T-helper 1 cell (primary cell): ENCODE results near the gene ERN1.

Experiments used
- DNase-seq, 5 donors: peaks; one replicate each; pipeline ENCODE4 v3.0.0-alpha.2; 2012 to 2020

Gene ERN1

GRCh38 chr17:64056269-64057005 lies 73.5 kb downstream of the ERN1 start:
- DNase-seq, result no peak

DNA sequence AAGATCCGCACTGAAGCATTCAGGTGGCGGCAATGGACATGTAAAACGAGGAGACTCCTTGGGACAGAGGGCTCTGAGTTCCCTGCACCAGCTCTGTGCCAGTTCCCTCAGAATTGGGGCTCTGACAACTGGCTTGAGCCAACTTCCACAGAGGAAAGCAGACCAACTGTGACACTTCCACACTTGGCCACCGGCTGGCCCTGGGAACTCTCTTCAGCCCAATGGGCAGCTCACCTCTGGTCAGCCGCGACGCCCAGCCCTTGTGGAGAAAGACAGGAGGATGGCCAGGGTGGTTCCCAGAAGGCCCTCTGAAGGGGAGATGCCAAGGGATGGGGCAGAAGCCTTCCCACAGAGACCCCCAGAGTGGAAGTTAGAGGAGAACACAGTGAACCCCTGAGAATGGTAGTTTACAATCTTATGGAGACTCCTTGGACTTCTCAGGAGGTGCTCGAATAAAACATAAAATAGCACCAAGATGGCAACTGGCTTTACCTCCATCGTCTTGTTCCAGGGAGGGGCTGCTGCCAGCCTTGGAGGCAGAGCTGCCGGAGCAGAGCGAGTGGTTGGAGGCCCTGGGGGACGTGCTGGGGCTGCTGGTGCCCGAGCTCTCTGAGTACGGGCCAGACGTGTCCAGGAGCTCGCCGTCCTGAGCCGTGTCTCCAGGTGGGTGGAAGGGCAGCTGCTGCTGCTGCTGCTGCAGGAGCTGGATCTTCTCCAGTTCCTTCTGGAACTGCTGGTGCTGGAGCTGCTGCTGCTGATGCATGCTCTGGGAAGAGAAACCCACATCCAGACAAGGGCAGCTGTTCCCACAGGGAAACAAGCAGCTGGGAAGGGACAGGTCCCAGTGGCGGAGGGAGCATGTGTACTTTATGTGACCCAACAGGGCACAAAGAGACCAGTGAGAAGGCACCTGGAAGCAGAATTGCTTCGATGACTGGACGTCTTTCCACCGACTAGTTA lies 74.5 kb downstream of the ERN1 start:
- no peak for DNase-seq

- DNase-seq, result no peak
These were observed 75.6 kb downstream of the ERN1 start for GRCh38 chr17:64054304-64054703.

DNA sequence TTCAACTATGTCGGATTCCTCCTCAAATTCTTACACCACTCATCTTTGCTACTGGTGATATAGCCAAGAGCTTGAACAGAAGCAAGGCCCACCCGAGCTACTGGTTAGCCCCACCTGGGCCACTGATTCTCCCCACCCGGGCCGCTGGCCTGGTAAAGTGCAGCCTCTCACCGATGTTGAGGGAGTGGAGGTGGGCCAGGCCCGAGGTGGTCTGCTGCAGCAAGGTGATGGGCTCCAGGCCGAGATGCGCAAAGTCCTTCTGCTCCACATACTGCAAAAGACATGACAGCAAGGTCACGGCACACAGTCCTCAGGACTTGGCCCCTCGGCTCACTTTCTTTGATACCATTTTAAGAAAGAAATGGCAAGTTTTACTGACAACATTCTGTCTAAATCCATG lies 76.8 kb downstream of the ERN1 start:
- no peak for DNase-seq

GRCh38 chr17:64051153-64051552 lies 78.8 kb downstream of the ERN1 start:
- DNase-seq, result peak in 2 of 5 donors; percentile 6 to 86

DNA sequence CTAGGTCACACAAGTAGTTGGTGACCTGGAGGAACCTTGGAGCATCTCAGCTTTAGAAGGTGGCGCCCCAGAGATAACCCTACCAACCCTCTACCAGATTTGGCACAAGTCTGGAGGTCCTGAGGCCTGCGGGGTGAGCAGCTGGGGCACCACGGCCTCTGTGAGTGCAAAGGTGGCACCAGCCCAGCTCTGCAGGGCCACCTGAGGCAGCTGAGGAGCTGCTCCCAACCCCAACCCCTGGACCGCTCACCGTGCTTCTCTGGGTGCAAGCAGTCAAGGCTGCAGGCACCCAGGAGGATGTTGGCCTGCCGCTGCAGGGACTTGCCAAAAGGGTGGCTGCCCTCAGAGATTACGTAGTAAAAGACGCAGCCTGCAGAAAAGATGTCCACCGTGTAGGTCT lies 81.1 kb downstream of the ERN1 start:
- no peak for DNase-seq

GRCh38 chr17:64045176-64045575 lies 84.8 kb downstream of the ERN1 start:
- no peak for DNase-seq

DNA sequence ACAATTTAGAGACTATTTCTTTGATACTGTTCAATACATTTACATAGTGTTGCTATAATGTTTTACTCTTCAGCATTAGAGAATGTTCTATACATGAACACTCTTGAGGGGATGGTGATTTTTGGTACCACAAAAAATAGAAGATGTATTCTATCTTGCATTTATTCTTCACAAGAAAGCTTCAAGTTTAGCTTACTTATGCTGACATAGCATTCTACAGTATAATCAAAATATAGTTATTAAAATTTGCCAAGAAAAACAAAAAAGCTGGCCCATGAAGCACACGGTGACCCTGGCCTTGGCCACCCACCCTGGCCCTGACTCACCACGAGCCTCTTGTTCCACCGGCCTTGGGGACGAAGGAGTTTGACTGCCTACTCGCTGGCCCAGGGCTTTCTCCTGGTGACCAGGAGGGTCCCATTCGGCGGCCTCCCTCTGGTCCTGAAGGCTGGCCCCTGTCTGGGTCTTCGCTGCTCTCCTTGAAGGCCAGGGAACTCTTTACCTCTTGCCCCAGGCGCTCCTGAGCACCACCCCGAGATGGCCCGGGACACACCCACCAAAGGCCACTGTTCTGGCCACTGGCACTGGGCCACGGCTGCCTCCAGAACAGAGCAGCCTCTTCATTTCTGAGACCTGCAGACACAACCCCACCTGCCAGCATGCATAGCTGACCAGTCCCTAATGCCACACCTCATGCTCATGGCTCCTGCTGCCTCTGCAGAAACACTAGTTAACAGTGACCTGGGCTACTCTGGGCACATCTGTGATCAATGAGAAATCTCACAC lies 87.1 kb downstream of the ERN1 start:
- DNase-seq, result no peak

DNA sequence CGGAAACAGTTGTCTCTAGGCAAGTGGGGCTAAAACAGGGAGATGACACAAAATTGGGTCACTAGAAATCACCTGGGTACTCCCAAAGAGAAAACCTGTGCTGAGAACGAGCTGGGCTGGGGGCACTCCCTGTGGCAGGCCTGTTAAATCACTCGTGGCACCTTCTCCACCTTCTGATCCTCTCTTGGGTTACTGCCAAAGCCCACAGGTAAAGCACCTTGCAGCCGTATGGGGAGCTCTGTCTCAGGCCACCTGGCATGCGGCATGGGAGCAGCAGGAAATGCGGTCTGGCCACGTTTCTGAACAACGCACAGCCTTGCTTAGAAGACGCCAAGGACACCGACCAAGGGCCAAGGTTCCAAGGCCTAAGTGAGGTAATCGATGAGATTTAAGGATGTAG lies 88.0 kb downstream of the ERN1 start:
- no peak for DNase-seq

DNA sequence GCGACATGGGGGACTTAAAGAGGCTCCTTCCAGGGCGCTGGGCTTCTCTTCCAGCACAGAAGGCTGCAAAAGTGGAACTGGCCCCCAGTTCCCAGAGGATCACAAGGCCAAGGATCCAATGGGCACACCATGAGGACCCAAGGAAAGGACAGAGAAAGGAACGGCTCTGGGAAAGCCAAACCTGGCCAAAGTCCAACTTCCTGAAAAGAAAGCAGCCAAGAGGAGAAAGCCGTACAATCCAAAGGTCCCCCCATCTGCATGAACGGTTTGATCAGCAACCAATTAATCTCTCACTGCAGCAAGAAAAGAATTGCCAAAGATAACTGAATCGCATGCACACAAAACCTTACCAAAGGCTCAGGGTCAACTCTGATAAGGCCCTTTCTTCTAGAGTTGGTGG lies 89.7 kb downstream of the ERN1 start:
- DNase-seq, result no peak

DNA sequence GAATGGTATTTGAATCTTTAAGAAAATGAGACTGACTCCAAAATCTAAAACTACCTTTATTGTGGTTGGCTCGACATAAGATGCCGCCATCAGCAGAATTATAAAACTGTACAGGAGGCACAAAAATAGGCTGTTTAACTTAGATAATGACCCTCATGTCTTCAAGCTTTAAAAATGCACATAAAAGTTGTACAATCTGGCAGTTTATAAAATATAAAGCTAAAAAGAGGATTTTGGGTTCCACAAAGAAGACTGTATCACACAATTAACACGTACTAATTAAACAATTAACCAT lies 90.9 kb downstream of the ERN1 start:
- DNase-seq, result no peak

- no peak for DNase-seq
These were observed 91.4 kb downstream of the ERN1 start for GRCh38 chr17:64038331-64039105.

DNA sequence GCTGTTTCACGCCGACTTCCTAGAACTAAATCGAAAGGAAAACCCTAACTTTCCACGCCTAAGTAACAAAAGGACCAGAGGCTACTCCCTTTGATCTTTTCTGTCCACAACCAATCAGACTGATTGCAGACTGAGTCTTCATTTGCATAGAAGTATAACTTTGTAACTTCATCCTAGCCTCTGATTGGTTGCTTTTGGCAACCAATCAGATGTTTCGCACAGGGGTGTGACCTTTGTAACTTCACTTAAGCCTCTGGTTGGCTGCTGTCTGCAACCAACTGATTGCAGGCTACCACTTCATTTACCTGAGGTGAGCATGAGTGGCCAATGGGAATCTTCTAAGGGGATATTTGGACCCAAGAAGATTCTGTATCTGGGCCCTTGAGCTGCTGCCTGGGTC lies 92.1 kb downstream of the ERN1 start:
- no peak for DNase-seq

DNA sequence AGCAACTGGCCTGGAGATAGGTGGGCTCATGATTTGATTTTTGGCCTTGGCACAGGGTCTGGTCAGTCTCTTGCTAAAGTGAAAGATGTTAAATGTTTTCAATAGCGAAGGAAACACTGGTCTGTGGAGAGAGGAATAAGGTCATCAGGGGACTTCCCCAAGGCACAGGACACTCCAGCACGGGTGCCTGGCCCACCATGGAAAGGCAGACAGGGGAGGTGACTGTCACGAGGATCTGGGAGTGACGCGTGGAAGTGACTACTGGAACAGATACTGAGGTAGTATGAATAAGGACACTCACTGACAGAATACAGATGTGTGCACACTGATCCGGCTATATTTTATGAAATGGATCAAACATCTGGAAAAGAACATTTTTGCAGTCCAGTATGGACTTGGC lies 92.8 kb downstream of the ERN1 start:
- no peak for DNase-seq

DNA sequence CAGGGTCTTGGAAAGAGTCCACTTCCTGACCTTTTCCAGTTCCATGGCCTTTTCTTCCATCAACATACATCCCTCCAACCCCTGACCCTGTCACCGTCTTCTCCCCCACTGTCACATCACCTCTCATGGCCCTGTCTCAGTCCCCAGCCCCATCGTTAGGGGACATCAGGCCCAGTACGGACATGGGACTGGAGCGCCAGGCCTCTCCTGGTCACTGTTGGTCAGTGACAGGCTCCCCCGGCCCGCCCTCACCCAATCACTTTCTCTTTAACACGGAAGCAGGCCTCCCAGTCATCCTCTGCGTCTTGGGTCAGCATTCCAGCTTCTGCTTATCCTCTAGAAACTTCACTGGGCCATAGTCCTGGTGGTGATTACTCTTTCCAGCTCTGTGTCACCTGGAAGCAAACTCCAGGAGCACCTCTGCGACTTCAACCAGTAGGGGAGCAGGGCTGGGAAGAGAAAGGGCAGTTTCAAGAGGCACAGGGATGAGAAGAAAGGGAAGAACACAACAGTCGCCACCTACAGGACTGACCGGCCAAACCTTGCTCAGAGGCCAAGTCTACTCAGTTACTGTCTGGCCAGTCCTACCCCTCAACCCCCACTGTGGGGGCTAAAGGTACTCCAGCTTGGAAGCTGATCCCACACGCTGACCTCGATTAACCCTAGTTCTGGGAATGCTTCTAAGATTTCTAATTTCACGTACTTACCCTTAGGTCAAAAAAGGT lies 93.6 kb downstream of the ERN1 start:
- DNase-seq, result no peak

DNA sequence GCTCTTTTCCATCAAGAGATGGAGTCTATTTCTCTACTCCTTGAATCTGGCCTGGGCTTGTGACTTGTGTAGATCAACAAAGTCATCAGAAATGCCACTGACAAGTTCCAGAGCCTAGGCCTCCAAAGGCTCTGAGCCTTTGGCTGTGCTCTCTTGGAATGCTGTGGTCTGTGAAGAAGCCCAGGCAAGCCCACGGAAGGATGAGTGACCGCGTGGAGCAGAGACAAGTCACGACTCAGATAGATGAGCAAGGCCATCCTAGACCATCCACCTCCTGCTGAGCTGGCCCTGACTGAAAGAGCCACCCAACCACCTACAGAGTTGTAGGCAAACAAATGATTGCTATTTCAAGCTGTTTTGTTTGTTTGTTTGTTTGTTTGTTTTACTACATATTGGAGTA lies 97.9 kb downstream of the ERN1 start:
- no peak for DNase-seq

DNA sequence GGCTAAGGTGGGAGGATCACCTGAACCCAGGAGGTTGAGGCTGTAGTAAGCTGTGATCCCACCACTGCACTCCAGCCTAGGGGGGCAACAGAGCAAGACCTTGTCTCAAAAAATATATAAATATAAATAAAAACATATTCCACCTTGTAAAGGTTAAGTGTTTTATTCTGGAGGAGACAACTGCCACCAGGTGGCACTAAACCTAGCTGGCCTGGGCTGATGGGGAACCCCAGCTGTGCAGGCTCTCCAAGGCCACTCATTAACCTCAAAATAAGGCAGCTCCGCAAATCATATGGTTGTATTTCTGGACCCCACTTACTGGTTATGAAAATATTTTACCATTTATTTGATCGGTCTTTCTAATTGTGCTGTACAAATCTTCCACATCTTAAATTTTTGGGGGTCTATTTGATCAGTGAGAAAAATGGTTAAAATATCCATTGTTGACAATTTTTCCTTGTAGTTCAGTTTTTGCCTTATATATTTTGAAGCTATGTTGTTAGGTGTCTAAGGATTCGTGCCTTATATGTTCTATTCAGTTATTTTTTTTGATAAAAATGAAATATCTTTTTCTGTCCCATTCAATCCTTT lies 101.0 kb downstream of the ERN1 start:
- DNase-seq, result peak; percentile 48 to 74 (median 62)

- DNase-seq, result peak; percentile 89 to 94 (median 93)
These were observed 104.1 kb downstream of the ERN1 start for GRCh38 chr17:64025732-64026294.

GRCh38 chr17:64024781-64025731 lies 104.9 kb downstream of the ERN1 start:
- DNase-seq, result peak in 4 of 5 donors; percentile 38 to 89 (median 56)

- no peak for DNase-seq
These were observed 105.7 kb downstream of the ERN1 start for GRCh38 chr17:64024215-64024654.
